ENCODE measurements around the gene FGF1.

GRCh38 chr5:142667831-142668230 lies 18.1 kb downstream of the FGF1 start:
- no peak for TF ChIP-seq CTCF (IDR thresholded peaks at IDR 0.05)
- no peak for TF ChIP-seq POLR2A (IDR thresholded peaks at IDR 0.05)
- no peak for TF ChIP-seq EP300 (IDR thresholded peaks at IDR 0.05)

Data from ovary (tissue), 3 donors.